ENCODE measurements around the gene WDR33.

- TF ChIP-seq EZH2 (IDR thresholded peaks at IDR 0.05; ENCODE audit: insufficient read depth, poor library complexity, severe bottlenecking) (no peak), EZH2phosphoT487 (IDR thresholded peaks at IDR 0.05; ENCODE audit: insufficient read depth, low read depth) (no peak)
Measured at GRCh38 chr2:127664895-127665225, 146.1 kb downstream of the WDR33 start.

All from GM23248 (cell line).